Stomach (tissue), 4 donors: ENCODE data around the gene RETREG3.

Experiments
- POLR2A ChIP-seq, 4 donors: fragments of 450-650 bp; IDR thresholded peaks; one replicate each; pipeline ENCODE4 v1.6.1; 2016; ENCODE audit warnings: antibody characterized with exemption in 4 of 4, control low read depth in 2 of 4, mild to moderate bottlenecking in 1 of 4, moderate library complexity in 1 of 4
- TF ChIP-seq, protein P1 (sequence below), 7 experiments: fragments of 450-650 bp in 4 of 7; fragments of 200-600 bp in 3 of 7; sonication (generic) in 3 of 7; IDR thresholded peaks; one replicate each; pipeline ENCODE4 v1.5.1; 2016 to 2019; ENCODE audit warnings: antibody characterized with exemption in 7 of 7, control low read depth in 2 of 7, mild to moderate bottlenecking in 1 of 7

DNA sequence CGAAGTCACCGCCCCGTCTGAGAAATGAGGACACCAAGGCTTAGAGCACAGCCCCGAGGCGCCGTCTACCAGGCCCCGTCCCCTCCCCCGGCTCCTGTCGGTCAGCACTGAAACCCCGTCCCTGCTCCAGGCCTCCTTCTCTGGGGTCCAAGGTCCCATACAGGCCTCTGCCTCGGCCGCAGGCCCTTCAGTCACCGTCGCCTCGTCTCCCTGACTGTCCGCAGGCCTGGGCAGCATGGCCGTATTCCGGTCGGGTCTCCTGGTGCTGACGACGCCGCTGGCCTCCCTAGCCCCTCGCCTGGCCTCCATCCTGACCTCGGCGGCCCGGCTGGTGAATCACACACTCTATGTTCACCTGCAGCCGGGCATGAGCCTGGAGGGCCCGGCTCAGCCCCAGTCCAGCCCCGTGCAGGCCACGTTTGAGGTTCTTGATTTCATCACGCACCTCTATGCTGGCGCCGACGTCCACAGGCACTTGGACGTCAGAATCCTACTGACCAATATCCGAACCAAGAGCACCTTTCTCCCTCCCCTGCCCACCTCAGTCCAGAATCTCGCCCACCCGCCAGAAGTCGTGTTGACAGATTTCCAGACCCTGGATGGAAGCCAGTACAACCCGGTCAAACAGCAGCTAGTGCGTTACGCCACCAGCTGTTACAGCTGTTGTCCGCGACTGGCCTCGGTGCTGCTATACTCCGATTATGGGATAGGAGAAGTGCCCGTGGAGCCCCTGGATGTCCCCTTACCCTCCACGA is 46.6 kb downstream of the RETREG3 start:
- TF ChIP-seq, protein P1, sequence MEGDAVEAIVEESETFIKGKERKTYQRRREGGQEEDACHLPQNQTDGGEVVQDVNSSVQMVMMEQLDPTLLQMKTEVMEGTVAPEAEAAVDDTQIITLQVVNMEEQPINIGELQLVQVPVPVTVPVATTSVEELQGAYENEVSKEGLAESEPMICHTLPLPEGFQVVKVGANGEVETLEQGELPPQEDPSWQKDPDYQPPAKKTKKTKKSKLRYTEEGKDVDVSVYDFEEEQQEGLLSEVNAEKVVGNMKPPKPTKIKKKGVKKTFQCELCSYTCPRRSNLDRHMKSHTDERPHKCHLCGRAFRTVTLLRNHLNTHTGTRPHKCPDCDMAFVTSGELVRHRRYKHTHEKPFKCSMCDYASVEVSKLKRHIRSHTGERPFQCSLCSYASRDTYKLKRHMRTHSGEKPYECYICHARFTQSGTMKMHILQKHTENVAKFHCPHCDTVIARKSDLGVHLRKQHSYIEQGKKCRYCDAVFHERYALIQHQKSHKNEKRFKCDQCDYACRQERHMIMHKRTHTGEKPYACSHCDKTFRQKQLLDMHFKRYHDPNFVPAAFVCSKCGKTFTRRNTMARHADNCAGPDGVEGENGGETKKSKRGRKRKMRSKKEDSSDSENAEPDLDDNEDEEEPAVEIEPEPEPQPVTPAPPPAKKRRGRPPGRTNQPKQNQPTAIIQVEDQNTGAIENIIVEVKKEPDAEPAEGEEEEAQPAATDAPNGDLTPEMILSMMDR (IDR thresholded peaks at IDR 0.05) = no peak
- no peak for TF ChIP-seq POLR2A (IDR thresholded peaks at IDR 0.05)
